ENCODE data around the gene PRKAA1.
"Not testable (repeated sequence)": the region's sequence is repeated elsewhere in the genome, so short reads cannot be mapped to it uniquely, and the experiment has no call there.

PRKAA1 gene

DNA sequence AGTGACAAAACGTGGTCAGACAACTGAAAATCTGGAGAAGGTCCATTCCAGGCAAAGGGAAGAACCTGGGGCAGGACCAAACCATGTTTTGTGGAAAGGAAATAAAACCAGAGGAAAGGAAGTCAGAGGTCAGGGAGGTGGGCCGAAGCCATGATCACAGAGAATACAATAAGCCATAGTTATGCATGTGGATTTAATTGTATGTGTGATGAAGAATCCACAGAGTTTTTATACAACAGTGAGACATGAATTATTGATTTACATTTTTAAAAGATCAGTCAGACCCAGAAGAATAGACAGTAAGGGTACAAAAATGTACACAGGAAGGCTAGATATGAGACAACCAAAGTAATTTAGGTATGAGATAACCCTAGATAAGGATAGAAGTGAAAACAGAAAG lies 63.2 kb downstream of the PRKAA1 start:
- DNase-seq: no peak

DNA sequence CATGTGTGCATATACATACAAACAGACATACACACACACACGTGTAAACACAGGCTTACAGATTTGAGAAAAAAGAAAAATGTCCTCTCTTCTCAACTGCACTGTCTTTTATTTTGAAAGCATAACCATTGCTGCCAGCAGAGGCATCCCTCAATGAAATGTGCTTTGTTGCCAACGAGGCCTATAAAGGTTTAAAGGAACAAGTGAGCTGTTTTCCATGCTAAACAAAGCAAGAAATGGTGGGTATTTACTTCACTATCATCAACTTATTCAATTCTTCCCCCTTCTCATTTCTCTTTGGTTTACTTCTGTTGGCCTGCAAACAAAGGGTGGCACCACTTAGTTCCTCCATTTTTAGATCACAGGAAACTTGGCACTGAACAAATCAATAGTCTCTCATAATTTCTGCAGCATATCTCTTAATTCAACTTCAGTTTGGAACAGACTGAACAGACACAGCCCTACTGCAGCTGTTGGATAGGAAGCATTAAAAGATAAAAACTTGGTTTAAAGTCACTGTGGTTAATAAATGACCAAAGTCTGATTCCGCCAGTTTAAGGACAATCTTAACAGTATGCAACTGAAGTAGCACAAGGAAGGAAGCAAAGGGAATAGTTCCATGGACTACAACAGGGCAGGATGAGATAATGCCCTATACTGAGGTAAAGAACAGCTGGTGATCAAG lies 64.2 kb downstream of the PRKAA1 start:
- no peak for DNase-seq

GRCh38 chr5:40733434-40733833 lies 64.7 kb downstream of the PRKAA1 start:
- no peak for DNase-seq

DNA sequence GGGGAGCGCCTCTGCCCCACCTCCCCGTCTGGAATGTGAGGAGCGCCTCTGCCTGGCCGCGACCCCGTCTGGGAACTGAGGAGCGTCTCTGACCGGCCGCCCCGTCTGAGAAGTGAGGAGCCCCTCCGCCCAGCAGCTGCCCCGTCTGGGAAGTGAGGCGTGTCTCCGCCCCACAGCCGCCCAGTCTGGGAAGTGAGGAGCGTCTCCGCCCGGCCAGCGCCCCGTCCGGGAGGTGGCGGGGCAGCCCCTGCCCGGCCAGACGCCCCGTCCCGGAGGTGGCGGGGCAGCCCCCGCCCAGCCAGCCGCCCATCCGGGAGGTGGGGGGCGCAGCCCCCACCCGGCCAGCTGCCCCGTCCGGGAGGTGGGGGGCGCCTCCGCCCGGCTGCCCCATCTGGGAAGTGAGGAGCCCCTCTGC lies 75.7 kb downstream of the PRKAA1 start:
- DNase-seq: not testable (repeated sequence)

- DNase-seq: no peak
These were observed 78.1 kb downstream of the PRKAA1 start for GRCh38 chr5:40720069-40720468.

- no peak for DNase-seq
These were observed 80.9 kb downstream of the PRKAA1 start for GRCh38 chr5:40717281-40717680.

- no peak for DNase-seq
These were observed 81.6 kb downstream of the PRKAA1 start for GRCh38 chr5:40716590-40716989.

GRCh38 chr5:40716000-40716399 lies 82.2 kb downstream of the PRKAA1 start:
- DNase-seq: peak in 10 of 56 donors; percentile 3 to 48 (median 16)

GRCh38 chr5:40714001-40714400 lies 84.2 kb downstream of the PRKAA1 start:
- DNase-seq: no peak

DNA sequence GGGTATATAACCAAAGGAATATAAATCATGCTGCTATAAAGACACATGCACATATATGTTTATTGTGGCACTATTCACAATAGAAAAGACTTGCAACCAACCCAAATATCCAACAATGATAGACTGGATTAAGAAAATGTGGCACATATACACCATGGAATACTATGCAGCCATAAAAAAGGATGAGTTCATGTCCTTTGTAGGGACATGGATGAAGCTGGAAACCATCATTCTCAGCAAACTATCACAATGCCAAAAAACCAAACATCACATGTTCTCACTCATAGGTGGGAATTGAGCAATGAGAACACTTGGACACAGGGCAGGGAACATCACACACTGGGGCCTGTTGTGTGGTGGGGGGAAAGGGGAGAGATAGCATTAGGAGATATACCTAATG lies 87.6 kb downstream of the PRKAA1 start:
- DNase-seq: not testable (repeated sequence)

Measured in amygdala (tissue), 56 donors.